Neuronal stem cell (in vitro differentiated cells): ENCODE measurements around the gene MAPKBP1.

Experiments
- DNase-seq: peaks from one replicate; pipeline ENCODE4 v3.0.0-alpha.2; 2013; ENCODE audit warnings: low spot score
- H2AFZ ChIP-seq: one replicate; pipeline ENCODE4 v1.6.1; 2013; ENCODE audit warnings: mild to moderate bottlenecking, low read length, inconsistent platforms
- H2AK5ac ChIP-seq: 2 replicates; pipeline ENCODE4 v1.6.1; 2013; ENCODE audit warnings: low read depth, mild to moderate bottlenecking, inconsistent platforms, low read length, moderate library complexity, mixed read lengths
- H2BK120ac ChIP-seq: 2 replicates; pipeline ENCODE4 v1.6.1; 2013; ENCODE audit warnings: low read depth, mild to moderate bottlenecking, inconsistent platforms, low read length, moderate library complexity, mixed read lengths
- H2BK12ac ChIP-seq: one replicate; pipeline ENCODE4 v1.6.1; 2013; ENCODE audit warnings: low read length, inconsistent platforms
- H2BK15ac ChIP-seq: 2 replicates; pipeline ENCODE4 v1.6.1; 2013; ENCODE audit warnings: mild to moderate bottlenecking, low read length, inconsistent platforms, mixed read lengths
- H2BK5ac ChIP-seq: one replicate; pipeline ENCODE4 v1.6.1; 2013; ENCODE audit warnings: inconsistent platforms, mild to moderate bottlenecking, low read length, moderate library complexity
- H3K14ac ChIP-seq: one replicate; pipeline ENCODE4 v1.6.1; 2013; ENCODE audit warnings: low read length, inconsistent platforms
- H3K18ac ChIP-seq: 2 replicates; pipeline ENCODE4 v1.6.1; 2013; ENCODE audit warnings: low read length, inconsistent platforms
- H3K23ac ChIP-seq: 2 replicates; pipeline ENCODE4 v1.6.1; 2013; ENCODE audit warnings: low read depth, mild to moderate bottlenecking, mixed read lengths, low read length, inconsistent platforms; ENCODE audit not compliant: poor library complexity
- H3K27ac ChIP-seq: replicated peaks from 3 replicates; pipeline ENCODE4 v1.5.1; 2013; ENCODE audit warnings: low read length, inconsistent platforms
- H3K27me3 ChIP-seq, 3 experiments: 2 replicates each; pipeline ENCODE4 v1.6.1; 2013; ENCODE audit warnings: low read length in 3 of 3, mild to moderate bottlenecking in 2 of 3, inconsistent platforms in 1 of 3, low read depth in 1 of 3, mixed read lengths in 1 of 3, moderate library complexity in 1 of 3; ENCODE audit not compliant: control insufficient read depth in 3 of 3, insufficient read depth in 3 of 3
- H3K36me3 ChIP-seq, 2 donors: replicated peaks in 1 of 2; 2 replicates each; pipeline ENCODE4 v1.6.1; 2013; ENCODE audit warnings: low read length in 2 of 2; ENCODE audit not compliant: control insufficient read depth in 2 of 2, insufficient read depth in 2 of 2
- H3K4ac ChIP-seq: 2 replicates; pipeline ENCODE4 v1.6.1; 2013; ENCODE audit warnings: inconsistent platforms, mild to moderate bottlenecking, low read length, moderate library complexity
- H3K4me1 ChIP-seq, 2 donors: 1 replicate in 1 of 2; 2 replicates in 1 of 2; pipeline ENCODE4 v1.6.1; 2013; ENCODE audit warnings: low read length in 2 of 2, low read depth in 1 of 2; ENCODE audit not compliant: control insufficient read depth in 2 of 2, insufficient read depth in 1 of 2
- H3K4me2 ChIP-seq: one replicate; pipeline ENCODE4 v1.6.1; 2013; ENCODE audit warnings: mild to moderate bottlenecking, low read length, inconsistent platforms; ENCODE audit not compliant: insufficient read depth, poor library complexity, severe bottlenecking
- H3K4me3 ChIP-seq, 2 donors: 2 replicates each; pipeline ENCODE4 v1.5.1; 2013; ENCODE audit warnings: low read length in 2 of 2, mild to moderate bottlenecking in 2 of 2, inconsistent platforms in 1 of 2, moderate library complexity in 1 of 2
- H3K79me1 ChIP-seq: one replicate; pipeline ENCODE4 v1.6.1; 2013; ENCODE audit warnings: low read depth, mild to moderate bottlenecking, inconsistent platforms, low read length, moderate library complexity
- H3K9ac ChIP-seq: one replicate; pipeline ENCODE4 v1.6.1; 2013; ENCODE audit warnings: mild to moderate bottlenecking, low read depth, low read length, inconsistent platforms; ENCODE audit not compliant: poor library complexity
- H3K9me3 ChIP-seq, 2 donors: replicated peaks in 1 of 2; 2 replicates each; pipeline versions ENCODE3 to v1.6.1; 2013; ENCODE audit warnings: low read length in 2 of 2, mild to moderate bottlenecking in 2 of 2, inconsistent platforms in 1 of 2, low read depth in 1 of 2, mixed read lengths in 1 of 2, moderate library complexity in 1 of 2; ENCODE audit not compliant: control insufficient read depth in 2 of 2, insufficient read depth in 1 of 2
- H4K8ac ChIP-seq: one replicate; pipeline ENCODE4 v1.6.1; 2013; ENCODE audit warnings: low read depth, mild to moderate bottlenecking, inconsistent platforms, low read length, moderate library complexity
- H4K91ac ChIP-seq: one replicate; pipeline ENCODE4 v1.6.1; 2013; ENCODE audit warnings: low read length, low read depth, mild to moderate bottlenecking, inconsistent platforms; ENCODE audit not compliant: poor library complexity
- WGBS, 2 donors: extraction: QIAGEN DNeasy Blood & Tissue Kit; methylation state at CpG; one replicate each; pipeline ENCODE4 v1.1.7; 2013; ENCODE audit warnings: missing lambda C conversion rate in 2 of 2, mixed read lengths in 1 of 2; ENCODE audit not compliant: insufficient read length in 2 of 2, insufficient replicate concordance in 1 of 2; ENCODE audit errors: extremely low coverage in 2 of 2; 5-methylcytosine and 5-hydroxymethylcytosine counted together

The MAPKBP1 gene

GRCh38 chr15:41773729-41774061 is 589 bp upstream of the MAPKBP1 start:
- no peak for DNase-seq
- peak overlapping the region; percentile 77 for H3K4me2 ChIP-seq
- no peak overlapping the region for H4K91ac ChIP-seq
- no peak overlapping the region for H2BK15ac ChIP-seq
- H3K27me3 ChIP-seq: no peaks in the 10 kb centered on the region
- peak overlapping the region; percentile 76 to 77 for H3K4me3 ChIP-seq
- no peaks in the 10 kb centered on the region for H3K9me3 ChIP-seq
- no peak overlapping the region for H3K14ac ChIP-seq
- H3K18ac ChIP-seq: no peak overlapping the region
- no peak overlapping the region for H3K9ac ChIP-seq
- no peak overlapping the region for H2BK5ac ChIP-seq
- H2BK12ac ChIP-seq: no peak overlapping the region
- H3K27ac ChIP-seq: peak overlapping the region; percentile 98
- peaks cover 0 to 24% of the 10 kb centered on the region in 2 donors for H3K36me3 ChIP-seq
- no peak overlapping the region for H3K4ac ChIP-seq
- H3K4me1 ChIP-seq: peaks cover 9 to 12% of the 10 kb centered on the region in 2 donors
- no peak overlapping the region for H2AK5ac ChIP-seq
- no peak overlapping the region for H4K8ac ChIP-seq
- no CpG with 5 or more reads among the region's 7 CpGs for WGBS, 2 donors
- H3K79me1 ChIP-seq: no peaks in the 10 kb centered on the region
- H3K23ac ChIP-seq: no peak overlapping the region
- no peak overlapping the region for H2BK120ac ChIP-seq
- peak overlapping the region; percentile 96 for H2AFZ ChIP-seq

GRCh38 chr15:41774882-41775417 is 666 bp downstream of the MAPKBP1 start:
- WGBS, 2 donors: no CpG with 5 or more reads among the region's 19 CpGs
- Histone ChIP-seq H3K4me2 (peak overlapping the region; percentile 77), H3K4me3 (peak overlapping the region; percentile 76 to 87), H2BK12ac (no peak overlapping the region), H3K14ac (peak overlapping the region; percentile 31), H3K36me3 (peaks cover 0 to 11% of the 10 kb centered on the region in 2 donors), H2AK5ac (no peak overlapping the region), H3K9ac (peak overlapping the region; percentile 92), H3K27ac (peak overlapping the region; percentile 98), H3K9me3 (no peaks in the 10 kb centered on the region), H2BK15ac (no peak overlapping the region), H3K27me3 (no peaks in the 10 kb centered on the region), H4K8ac (no peak overlapping the region), H3K23ac (peak overlapping the region; percentile 86), H3K18ac (peak overlapping the region; percentile 95), H2AFZ (peak overlapping the region; percentile 96), H3K4ac (no peak overlapping the region), H2BK120ac (no peak overlapping the region), H2BK5ac (peak overlapping the region; percentile 87), H4K91ac (no peak overlapping the region), H3K4me1 (peaks cover 10 to 15% of the 10 kb centered on the region in 2 donors), H3K79me1 (no peaks in the 10 kb centered on the region)
- no peak for DNase-seq

GRCh38 chr15:41775651-41776050 is 1.4 kb downstream of the MAPKBP1 start:
- WGBS, 2 donors: no CpG with 5 or more reads among the region's 2 CpGs

GRCh38 chr15:41777421-41777973 is 3.2 kb downstream of the MAPKBP1 start:
- Histone ChIP-seq H3K9ac (no peak overlapping the region), H3K4me3 (no peak overlapping the region), H2BK120ac (no peak overlapping the region), H3K27ac (no peak overlapping the region), H2BK5ac (no peak overlapping the region), H2BK15ac (no peak overlapping the region), H3K4me1 (peaks cover 13 to 19% of the 10 kb centered on the region in 2 donors), H3K79me1 (no peaks in the 10 kb centered on the region), H3K18ac (no peak overlapping the region), H3K14ac (no peak overlapping the region), H4K91ac (no peak overlapping the region), H2AFZ (no peak overlapping the region), H2BK12ac (no peak overlapping the region), H2AK5ac (no peak overlapping the region), H3K27me3 (no peaks in the 10 kb centered on the region), H3K36me3 (no peaks in the 10 kb centered on the region), H3K9me3 (no peaks in the 10 kb centered on the region), H3K23ac (no peak overlapping the region), H4K8ac (no peak overlapping the region), H3K4ac (no peak overlapping the region), H3K4me2 (no peak overlapping the region)
- no peak for DNase-seq
- no CpG with 5 or more reads among the region's 1 CpG for WGBS, 2 donors

More at GRCh38 chr15:41775651-41776050, 1.4 kb downstream of the MAPKBP1 start:
- H2BK15ac ChIP-seq: no peak overlapping the region
- H2AFZ ChIP-seq: peak overlapping the region; percentile 96
- peaks cover 0 to 5% of the 10 kb centered on the region in 2 donors for H3K36me3 ChIP-seq
- no peak overlapping the region for H4K91ac ChIP-seq
- H2BK12ac ChIP-seq: no peak overlapping the region
- H3K18ac ChIP-seq: no peak overlapping the region
- H3K27ac ChIP-seq: no peak overlapping the region
- no peak overlapping the region for H3K14ac ChIP-seq
- H3K27me3 ChIP-seq: no peaks in the 10 kb centered on the region
- H2BK5ac ChIP-seq: no peak overlapping the region
- no peak for DNase-seq
- H3K4me3 ChIP-seq: peak overlapping the region in 1 of 2 donors; percentile 76
- H3K9me3 ChIP-seq: no peaks in the 10 kb centered on the region
- no peak overlapping the region for H2AK5ac ChIP-seq
- no peak overlapping the region for H2BK120ac ChIP-seq
- H3K79me1 ChIP-seq: no peaks in the 10 kb centered on the region
- no peak overlapping the region for H3K9ac ChIP-seq
- H3K4me2 ChIP-seq: peak overlapping the region; percentile 77
- H3K4ac ChIP-seq: no peak overlapping the region
- peaks cover 13 to 19% of the 10 kb centered on the region in 2 donors for H3K4me1 ChIP-seq
- no peak overlapping the region for H3K23ac ChIP-seq
- no peak overlapping the region for H4K8ac ChIP-seq
